AG09309 (cell line): ENCODE data around the gene ASTN2.

Experiments used
- DNase-seq: peaks from one replicate; pipeline ENCODE4 v3.0.0-alpha.2; 2010; ENCODE audit warnings: low read depth
- H3K4me3 ChIP-seq: 2 replicates; pipeline ENCODE4 v1.5.1; 2011; ENCODE audit warnings: mild to moderate bottlenecking, low read depth, low read length, moderate library complexity; ENCODE audit not compliant: control insufficient read depth
- CTCF ChIP-seq: IDR thresholded peaks from 2 replicates; pipeline ENCODE4 v1.5.1; 2011; ENCODE audit warnings: mild to moderate bottlenecking, low read depth, low read length, inconsistent platforms; ENCODE audit not compliant: insufficient read depth, control insufficient read depth; ENCODE audit errors: missing control alignments

The ASTN2 gene

GRCh38 chr9:116435706-116436105 lies 979.2 kb downstream of the ASTN2 start:
- no peak for DNase-seq
- TF ChIP-seq CTCF: no peak
- no peak overlapping the region for H3K4me3 ChIP-seq

- no peak for TF ChIP-seq CTCF
- H3K4me3 ChIP-seq: no peak overlapping the region
- no peak for DNase-seq
Observed at GRCh38 chr9:116434314-116434713, 980.5 kb downstream of the ASTN2 start.

GRCh38 chr9:116432051-116432450 lies 982.8 kb downstream of the ASTN2 start:
- TF ChIP-seq CTCF: no peak
- DNase-seq: no peak
- no peak overlapping the region for H3K4me3 ChIP-seq

GRCh38 chr9:116430849-116431248 lies 984.0 kb downstream of the ASTN2 start:
- no peak for TF ChIP-seq CTCF
- no peak overlapping the region for H3K4me3 ChIP-seq
- DNase-seq: no peak

GRCh38 chr9:116425244-116425643 lies 989.6 kb downstream of the ASTN2 start:
- TF ChIP-seq CTCF: no peak
- H3K4me3 ChIP-seq: no peak overlapping the region
- DNase-seq: no peak

- TF ChIP-seq CTCF: no peak
- no peak overlapping the region for H3K4me3 ChIP-seq
- no peak for DNase-seq
Observed at GRCh38 chr9:116423149-116423548, 991.7 kb downstream of the ASTN2 start.
